HL-60/S4 treated with phorbol 12-myristate 13-acetate at 8.2 ng/mL for 4 days and 3 days (cell line): ENCODE results near the gene MVB12A.

Experiments used
- in situ Hi-C: fragments of 300-500 bp; cut with MboI; formaldehyde crosslinking; loops from 2 replicates; pipeline ENCODE4 v1.15.0; 2022; ENCODE audit warnings: low sequenced_read_pairs

Gene MVB12A

DNA sequence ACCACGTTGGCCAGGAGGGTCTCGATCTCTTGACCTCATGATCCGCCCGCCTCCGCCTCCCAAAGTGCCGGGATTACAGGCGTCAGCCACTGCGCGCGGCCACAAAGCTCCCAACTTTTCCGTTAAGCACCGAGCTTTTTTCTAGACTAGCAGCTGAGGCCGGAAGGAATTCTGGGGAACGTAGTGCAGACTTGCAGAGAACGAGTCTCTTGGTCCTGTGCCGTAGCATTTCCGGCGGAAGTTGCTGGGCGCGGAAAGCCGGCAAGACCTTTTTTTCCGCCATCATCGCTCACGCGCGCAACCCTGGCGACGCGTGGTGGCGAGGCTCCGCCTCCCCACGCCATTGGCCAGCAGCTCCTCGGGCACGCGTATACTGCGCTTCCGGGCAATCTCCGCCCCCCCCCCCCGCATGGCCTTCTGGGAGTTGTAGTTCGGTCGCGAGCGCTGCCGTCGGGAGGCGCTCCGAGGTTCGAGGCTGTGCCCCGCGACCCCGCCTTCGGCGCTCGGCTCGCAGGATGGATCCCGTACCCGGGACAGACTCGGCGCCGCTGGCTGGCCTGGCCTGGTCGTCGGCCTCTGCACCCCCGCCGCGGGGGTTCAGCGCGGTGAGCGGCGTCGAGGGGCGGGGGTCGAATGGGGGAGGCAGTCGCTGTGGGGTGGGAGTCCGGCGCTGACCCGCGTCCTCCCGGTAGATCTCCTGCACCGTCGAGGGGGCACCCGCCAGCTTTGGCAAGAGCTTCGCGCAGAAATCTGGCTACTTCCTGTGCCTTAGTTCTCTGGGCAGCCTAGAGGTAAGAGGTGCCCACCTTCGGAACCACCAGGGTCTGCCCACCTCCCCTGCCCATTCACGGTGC lies at the start of gene MVB12A:
TSS of gene MVB12A (plus strand) at position 427 of the 854 bp plus-strand sequence. CDS start at position 516, 89 bp downstream.
- in situ Hi-C loops = no loop called here

DNA sequence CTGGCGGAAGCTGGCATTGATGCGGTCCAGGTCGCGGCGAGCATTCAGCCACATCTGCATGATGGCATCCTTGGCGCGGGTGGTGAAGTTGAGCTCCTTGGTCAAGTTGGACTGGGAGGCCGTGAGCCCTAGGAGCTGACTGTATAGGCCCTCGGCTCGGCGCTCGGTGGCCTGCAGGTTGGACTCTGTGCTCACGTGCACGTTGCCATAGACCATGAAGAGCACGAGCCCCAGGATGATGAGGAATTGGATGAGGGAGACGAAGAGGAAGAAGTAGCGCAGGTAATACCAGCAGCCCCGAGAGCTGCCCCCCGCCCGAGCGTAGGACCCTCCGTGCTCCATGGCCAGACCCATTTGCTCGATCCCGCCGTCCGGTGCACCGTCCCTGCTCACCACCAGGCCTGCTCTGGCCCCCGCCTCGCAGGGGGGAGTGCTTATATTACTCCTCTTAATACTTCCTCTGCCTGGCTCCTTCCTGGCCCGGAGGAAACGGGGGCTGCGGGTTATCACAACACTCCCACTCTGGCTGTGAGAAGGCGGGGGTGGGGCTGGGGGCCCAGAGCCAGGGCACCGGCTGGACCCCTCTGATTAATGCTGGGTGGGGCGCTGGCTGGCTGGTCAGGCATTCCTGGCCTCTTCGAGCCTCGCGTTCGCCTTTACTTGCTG lies 42.8 kb upstream of the MVB12A start, which contains the start of gene PLVAP:
TSS of gene PLVAP (minus strand) at position 408 of the 666 bp plus-strand sequence. CDS start at position 354, 54 bp downstream.
- in situ Hi-C loops = no loop called here

DNA sequence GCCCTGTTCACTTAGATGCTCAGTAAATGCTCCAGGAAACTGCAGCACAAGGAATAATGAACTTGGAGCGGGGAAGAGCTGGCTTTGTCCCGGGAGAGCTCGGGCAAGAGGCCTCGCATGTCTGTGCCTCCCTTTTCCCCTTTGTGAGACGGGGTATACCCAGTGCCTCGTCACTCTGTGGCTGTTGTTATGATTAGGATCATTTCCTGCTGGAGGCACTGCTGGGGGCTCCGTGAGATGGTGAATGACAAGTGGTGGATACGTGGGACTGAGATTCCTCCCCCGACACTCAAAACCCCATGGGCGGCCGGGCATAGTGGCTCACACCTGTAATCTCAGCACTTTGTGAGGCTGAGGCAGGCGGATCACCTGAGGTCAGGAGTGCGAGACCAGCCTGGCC lies 41.6 kb upstream of the MVB12A start:
- in situ Hi-C loops = no loop called here

DNA sequence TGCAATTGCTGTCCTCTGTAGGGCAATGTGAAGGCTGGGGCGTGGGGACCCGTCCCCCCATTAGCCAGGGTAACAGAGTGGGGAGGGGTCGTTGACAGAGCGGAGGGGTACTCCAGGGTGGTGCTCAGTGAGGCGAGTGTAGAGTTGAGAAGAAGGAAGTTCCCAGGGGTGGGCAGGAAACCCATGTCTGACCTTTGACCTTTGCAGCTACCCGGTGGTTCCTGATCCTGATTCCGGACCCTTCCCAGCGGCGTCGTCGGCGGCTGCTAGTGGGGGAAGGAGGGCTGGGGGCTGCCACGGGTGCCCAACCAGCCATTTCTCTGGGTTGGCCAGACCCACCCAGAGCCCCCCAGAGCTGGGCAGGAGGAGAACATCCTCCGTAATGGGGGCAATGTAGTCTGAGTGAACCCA lies 40.6 kb upstream of the MVB12A start:
- in situ Hi-C loops = no loop called here

DNA sequence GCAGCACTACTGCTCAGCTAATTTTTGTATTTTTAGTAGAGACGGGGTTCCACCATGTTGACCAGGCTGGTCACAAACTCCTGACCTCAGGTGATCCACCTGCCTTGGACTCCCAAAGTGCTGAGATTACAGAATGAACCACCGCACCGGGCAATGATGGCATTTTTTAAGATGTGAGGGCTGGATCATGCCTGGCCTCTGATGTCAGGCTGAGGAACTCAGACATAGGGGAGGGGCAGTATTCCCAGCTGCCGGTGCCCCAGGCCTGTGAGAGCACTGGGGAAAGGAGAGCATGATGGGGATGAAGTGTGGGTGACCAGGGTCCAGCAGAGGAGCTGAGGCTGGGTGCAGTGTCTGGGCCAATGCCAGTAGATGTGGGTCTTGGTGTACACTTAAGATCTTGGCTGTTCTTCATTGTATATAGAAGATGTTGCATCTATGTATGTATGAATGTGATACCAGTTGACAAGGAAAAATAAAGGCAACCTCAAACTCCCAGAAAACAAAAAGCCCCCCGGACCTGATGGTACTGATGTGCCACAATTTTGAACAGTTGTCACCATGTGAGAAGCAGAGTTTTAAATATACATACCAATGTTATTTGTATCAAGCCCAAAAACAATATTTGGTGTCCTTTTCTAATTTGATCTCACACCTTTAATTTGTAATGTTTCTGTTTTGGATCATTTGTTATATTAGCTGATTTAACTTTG lies 39.3 kb upstream of the MVB12A start:
- in situ Hi-C loops = no loop called here

DNA sequence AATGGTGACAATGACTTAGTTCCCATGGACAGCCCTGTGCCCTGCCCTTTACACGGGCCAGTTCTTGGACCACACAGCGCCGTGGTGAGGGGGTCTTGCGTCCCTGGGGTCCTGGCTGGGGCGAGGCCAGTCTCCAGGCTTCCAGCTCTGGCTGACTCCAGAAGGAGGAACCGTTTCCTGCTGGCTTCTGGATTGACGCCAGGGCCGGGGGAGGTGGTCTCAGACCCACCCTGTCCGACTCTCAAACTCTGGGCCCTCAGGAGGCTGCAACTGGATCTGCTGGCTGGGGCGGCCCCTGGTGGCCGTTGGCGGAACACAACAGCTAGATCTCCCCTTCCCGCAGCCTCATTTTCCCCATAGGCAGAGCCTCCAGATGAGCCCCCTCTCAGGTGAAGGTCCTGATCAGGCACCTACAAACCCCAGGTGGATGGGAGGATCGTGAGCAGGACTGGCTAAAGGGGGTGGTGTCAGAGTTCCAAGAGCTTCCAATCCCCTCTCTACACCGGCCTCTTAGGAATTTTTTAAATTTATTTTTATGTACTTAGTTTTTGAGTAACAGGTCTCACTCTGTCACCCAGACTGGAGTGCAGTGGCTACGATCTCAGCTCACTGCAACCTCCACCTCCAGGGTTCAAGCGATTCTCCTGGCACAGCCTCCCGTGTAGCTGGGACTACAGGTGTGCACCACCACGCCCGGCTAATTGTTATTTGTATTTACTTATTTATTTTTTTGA lies 33.8 kb upstream of the MVB12A start:
- in situ Hi-C loops = no loop called here

DNA sequence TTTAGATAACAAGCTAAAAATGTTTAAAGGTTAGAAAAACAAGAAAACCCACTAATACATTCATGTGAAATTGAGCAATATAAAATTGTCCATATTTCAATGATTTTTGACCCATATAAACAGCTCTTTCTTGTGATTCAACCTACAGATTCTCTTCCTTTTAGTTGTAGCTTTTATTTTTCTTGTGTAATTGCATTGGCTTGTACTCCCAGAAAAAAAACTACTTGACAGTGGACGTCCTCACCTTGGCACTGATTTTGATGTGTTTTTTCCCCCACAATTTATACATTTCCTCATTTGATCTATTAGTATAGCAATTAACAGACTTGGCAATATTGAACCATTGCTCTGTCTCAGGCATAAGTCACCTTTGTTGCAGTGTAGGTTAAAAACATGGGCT lies 30.6 kb upstream of the MVB12A start:
- in situ Hi-C loops = no loop called here

DNA sequence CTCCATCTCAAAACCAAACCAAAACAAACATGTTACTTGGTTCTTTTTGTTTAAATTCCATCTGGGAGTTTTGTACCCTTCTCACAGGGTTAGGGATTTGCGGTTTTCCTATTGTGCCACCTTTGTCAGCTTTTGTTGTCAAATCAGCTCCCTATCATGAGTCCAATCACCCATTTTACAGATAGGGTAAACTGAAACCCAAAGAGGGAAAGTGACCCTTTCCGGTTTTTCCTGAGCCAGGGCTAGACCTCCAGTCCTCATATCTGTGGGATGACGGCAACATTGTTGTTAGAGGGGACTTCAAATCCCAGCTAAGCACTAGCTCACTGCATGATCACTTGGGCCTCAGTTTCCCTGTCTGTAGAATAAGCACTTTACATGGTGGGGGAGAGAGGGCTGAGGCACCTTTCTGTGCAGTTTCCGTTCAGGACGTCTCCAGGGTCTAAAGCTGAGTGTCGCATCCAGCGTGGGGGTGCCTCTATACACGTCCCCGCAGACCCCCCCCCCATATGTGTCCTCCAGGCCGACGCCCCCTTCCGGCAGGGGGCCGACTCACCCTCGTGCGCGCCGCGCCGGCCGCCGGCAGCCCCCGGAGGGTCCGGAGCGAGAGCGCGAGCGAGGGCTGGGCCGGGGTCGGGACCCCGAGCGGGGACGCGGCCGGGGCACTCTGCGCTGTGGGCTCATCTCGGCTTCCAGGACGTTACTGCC lies 29.7 kb upstream of the MVB12A start:
- in situ Hi-C loops = no loop called here

DNA sequence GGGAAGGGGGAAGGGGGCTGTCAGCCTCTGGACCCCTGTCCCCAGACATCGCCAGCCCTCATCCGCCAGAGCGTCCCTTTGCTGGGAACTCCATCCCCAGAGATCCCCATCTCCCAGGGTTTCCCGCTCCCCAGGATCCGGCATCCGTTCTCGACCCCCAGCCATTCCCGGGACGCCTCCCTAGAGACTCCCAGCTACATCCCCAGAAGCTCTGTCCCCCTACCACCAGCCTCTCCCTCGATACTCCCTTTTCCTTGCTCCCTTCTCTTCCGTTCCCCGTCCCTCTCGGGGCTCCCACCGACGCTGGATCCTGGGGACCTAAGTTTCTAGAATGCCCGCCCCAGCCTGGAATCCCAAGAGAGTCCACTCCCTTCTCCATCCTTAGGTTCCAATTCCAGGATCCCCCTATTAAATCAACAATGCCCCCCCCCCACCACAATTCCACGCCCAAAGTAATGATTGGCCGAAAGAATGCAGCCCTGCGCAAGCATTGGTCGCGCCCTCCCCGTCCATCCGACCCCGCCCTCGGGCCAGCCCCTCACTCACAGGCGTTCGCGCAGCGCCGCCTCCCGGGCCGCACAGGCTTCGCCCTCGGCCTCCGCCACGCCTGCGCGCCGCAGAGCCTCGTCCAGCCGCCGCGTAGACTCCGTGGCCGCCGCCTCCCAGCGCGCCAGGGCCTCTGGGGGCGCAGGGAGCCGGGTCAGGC lies 29.0 kb upstream of the MVB12A start:
- in situ Hi-C loops = no loop called here

DNA sequence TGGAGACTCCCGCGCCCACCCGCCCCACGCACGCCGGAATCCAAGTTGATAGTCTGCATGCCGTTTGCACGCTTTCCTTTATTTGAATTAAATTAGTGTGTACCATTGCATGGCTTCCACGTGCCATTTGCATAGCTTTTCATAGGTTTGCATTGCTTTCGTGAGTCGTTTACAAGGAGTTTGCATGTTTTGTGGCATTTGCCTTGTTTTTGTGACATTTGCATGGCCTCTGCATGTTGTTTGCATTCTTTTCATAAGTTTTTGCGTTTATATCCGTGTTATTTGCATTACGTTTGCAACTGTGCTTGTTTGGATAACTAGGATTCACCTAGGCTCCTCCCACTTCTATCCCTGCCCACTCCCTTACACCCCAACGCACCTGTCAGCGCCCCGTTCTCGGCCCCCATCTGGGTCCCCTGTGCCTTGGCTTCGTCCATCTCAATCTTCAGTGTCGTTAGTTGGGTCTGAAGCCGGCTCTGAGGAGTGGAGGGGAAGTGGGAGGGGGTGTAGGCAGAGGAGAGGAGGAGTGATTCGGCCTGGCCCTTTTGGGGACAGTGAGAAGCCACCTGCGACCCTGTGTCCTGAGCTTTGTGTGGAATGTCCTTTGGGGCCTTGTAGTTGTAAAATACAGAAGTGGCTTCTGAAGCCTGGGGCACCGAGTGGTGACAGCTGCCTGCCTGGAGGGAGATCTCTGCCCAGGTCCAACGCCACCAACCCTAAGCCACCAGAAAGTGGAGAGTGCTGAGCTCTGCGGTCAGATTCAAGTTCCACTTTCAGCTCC lies 28.3 kb upstream of the MVB12A start:
- in situ Hi-C loops = no loop called here

DNA sequence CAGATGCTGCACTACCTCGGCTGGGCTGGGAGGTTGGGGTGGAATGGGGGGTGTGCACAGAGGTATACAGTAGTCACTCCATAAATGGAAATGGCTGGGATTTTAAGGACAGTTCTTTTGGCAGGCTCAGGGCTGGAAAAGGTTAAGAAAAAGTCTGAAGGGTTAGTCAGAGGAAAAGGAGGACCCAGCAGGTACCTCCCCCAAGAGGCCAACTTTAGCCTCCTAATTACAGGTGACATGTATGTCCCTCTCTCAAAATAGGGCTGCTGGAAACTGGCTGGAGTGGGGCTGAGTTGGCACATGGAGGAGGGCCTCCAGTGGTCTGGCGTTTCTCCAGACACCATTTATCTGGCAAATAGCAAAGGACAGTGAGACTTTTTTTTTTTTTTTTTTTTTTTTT lies 26.8 kb upstream of the MVB12A start:
- in situ Hi-C loops = no loop called here

DNA sequence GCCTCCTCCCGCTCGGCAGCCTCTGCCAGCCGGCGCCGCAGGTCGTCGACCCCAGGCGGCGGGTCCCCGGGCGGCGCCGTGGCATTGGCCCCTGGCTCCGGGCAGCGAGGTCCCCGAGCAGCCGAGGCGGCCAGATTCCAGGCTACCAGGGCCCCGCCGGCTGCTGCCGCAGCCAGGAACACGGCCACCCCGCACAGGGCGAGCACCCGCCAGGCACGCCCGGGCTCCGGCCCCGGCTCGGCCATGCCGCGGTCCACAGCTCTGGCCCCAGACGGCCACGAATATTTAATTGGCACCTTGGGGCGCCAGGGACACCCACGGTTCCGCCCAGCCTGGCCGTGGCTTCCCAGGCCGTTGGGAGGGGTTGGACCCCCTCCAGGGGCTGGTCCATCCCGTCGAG lies 25.9 kb upstream of the MVB12A start, which contains the start of gene CCDC194:
TSS of gene CCDC194 (minus strand) at position 283 of the 400 bp plus-strand sequence. CDS start at position 245, 38 bp downstream.
- in situ Hi-C loops = no loop called here

DNA sequence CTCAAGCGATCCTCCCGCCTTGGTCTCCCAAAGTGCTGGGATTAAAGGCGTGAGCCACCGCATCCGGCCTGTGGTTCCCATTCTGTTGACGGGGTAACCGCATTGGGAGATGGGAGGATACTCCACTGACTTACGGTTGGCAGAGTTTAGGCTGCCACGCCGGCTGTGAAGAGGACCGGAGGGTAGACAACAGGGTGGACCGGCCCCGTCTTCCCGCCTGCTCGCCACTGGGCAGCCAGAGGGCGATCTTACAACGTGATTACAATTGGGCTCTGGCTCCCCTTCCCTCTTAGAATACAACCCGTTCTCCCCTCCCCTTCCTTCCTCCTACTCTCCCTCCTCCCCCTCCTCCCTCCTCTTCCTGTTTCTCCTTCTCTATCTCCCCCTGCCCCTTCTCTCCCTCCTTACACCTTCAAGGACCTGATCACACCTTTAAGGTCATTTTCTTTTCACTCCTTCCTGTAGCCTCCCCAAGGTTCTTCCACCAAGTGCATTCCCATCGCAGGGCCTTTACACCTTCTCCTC lies 24.9 kb upstream of the MVB12A start:
- in situ Hi-C loops = no loop called here

DNA sequence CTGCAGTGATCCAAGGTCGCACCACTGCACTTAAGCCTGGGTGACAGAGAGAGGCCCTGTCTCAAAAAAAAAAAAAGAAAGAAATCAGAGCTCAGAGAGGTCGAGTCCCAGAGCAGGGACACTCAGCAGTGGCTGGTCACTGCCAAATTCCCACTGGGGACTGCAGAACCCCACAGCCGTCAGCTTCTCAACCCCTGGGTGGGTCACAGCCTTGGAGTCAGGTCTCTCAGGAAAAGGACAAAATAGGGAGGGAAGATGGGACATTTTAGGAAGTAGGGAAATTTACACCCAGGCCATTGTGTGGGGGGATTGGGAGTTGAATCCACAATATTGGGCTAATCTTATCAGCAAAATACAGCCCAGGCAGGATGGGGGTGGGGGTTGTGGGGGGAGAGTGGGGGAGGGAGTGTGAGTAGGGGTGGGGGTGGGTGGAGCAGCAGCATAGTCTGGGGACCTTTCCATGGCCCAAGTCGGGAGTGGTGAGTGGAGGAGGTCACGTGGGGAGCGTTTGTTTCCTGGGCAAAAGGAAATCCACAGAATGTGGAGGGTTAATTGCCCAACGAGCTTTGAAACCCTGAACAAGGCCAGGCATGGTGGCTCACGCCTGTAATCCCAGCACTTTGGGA lies 20.8 kb upstream of the MVB12A start:
- in situ Hi-C loops = no loop called here

DNA sequence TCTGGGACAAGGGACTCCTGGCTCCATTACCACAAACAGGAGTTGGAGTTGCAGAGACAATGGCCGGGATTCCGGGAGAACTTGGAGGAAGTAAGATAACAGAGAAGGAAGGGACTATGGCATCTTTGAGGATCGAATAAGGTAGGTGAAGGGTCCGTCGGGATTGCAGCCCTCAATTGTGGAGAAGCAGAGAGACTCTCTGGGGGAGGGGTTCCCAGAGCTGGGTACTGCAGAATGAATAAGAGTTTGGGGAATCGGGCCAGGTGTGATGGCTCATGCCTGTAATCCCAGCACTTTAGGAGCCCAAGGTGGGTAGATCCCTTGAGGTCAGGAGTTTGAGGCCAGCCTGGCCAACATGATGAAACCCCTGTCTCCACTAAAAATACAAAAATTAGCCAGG lies 18.2 kb upstream of the MVB12A start:
- in situ Hi-C loops = no loop called here

DNA sequence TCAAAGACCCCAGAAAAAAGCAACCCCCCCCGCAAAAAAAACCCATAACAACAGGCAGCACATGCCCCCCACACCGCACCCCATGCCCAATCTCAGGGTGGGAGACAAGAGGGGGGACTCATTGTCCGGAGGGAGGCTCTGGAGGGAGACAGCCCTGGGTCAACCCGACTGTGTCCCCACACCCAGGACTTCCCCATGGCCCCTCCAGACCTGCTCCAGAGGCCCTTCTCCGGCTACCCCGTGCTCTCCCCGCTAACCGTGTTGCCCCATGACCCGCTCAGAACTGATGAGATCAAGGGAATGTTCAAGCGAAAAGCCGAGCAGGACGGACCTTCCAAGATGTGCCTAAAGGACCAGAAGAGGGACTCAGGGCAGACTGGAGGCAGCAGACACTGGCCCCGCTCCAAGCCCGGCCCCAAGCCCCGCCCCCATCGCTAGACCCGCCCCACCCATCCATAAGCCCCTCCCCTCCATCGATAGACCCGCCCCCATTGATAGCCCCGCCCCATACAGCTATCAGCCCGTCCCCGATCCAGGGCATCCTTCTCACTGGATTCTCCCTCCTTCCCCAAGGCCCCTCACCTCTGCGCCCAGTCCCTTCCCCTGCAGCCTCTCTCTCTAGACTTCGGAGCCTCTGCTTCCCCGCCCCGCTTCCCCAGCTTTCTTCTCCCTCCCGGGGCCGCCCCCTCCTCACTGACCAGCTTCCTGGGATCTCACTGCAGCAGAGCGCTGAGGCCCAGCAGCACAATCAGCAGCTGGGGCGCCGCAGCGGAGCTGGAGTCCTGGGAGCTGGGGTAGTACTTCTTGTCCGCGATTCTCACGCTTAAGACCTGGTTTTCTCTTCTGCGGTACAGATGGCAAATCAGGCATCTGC lies 16.6 kb upstream of the MVB12A start:
- in situ Hi-C loops = no loop called here

DNA sequence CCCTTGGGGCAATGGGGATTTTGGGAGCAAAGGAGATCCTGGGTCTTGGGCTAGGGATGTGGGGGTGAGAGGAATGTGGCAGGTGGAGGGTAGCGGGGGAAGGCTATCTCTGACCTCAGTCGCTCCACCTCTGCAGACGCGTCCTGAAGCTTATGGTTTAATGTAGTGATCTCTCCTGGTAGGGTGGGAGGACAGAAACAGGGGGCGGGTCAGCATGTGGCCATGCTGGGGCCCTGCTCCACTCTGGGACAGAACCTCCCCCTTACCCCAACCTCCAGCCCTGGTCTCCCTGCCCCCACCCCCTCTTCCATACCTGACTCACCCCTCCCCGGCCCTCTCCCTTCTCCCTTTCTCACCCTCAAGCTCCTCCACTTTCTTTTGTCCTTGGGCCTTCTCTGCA lies 15.8 kb upstream of the MVB12A start:
- in situ Hi-C loops = no loop called here
